ENCODE measurements around the gene PHF21B. TPM values are rescaled to one million over a fixed set of nuclear protein-coding genes. Genes with fewer than 3 reads are reported as not detected.

PHF21B gene
- total RNA-seq, 1 donor from 2014 or later = 4.6 TPM

DNA sequence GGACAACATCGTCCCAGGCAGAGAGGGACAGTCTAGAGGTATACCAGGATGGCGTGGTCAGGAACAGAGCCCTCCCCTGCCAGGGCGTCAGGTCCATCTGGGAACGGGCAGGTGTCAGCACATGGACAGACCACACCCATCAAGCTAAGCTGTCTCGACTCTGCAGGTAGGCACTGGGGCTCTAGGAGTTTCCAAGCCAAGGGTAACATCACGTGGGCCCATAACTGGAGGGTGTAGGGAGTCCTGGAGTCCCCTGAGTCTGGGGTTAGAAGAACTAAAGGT, 75.4 kb downstream of the PHF21B start:
- Mint-ChIP-seq H3K36me3 (ENCODE audit: low read depth, unreplicated experiment) (no peaks in the 10 kb centered on the region), H3K4me3 (ENCODE audit: unreplicated experiment) (no peak overlapping the region), H3K27me3 (ENCODE audit: unreplicated experiment) (peaks cover 1% of the 10 kb centered on the region), H3K9me3 (ENCODE audit: unreplicated experiment) (no peaks in the 10 kb centered on the region), H3K4me1 (ENCODE audit: unreplicated experiment) (peaks cover 4% of the 10 kb centered on the region), H3K27ac (ENCODE audit: unreplicated experiment) (no peak overlapping the region)
- DNase-seq (ENCODE audit: low spot score) = no peak
- TF ChIP-seq, protein P1, sequence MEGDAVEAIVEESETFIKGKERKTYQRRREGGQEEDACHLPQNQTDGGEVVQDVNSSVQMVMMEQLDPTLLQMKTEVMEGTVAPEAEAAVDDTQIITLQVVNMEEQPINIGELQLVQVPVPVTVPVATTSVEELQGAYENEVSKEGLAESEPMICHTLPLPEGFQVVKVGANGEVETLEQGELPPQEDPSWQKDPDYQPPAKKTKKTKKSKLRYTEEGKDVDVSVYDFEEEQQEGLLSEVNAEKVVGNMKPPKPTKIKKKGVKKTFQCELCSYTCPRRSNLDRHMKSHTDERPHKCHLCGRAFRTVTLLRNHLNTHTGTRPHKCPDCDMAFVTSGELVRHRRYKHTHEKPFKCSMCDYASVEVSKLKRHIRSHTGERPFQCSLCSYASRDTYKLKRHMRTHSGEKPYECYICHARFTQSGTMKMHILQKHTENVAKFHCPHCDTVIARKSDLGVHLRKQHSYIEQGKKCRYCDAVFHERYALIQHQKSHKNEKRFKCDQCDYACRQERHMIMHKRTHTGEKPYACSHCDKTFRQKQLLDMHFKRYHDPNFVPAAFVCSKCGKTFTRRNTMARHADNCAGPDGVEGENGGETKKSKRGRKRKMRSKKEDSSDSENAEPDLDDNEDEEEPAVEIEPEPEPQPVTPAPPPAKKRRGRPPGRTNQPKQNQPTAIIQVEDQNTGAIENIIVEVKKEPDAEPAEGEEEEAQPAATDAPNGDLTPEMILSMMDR (IDR thresholded peaks at IDR 0.05; ENCODE audit: unreplicated experiment) = no peak

DNA sequence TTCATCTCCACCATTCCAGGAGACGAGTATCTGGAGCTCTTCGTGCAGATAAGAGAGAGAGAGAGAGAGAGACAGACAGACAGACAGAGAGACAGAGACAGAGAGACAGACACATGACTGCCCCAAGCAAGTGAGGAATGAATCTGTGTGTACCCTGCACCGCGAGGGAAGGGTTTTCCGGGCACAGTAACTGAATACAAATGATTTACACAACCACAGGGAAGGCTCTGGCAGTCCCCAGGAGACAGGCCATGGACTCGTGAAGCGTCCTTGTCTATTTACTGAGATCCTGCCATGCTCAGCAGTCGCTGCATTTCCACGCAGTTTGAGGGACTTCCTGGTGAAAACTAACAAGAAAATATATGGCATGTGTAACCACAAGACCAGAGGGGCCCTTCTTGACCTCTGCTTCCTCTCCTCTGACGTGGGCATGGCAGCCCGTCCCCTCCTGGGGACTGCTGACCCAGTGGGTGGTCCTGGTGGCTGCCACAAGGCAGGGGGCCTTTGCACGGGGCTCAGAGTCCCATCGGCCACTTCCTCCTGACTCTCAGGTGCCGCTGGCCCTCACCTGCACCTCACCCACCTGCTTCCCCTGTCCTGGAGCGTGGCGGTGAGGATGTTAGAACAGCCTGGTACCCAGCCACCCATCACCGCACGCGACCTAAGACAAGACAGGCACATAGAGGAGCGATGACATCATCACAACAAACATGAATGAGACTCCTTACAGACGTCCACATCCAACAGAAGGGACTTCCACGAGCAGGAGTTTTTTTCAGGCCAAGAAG, 75.9 kb downstream of the PHF21B start:
- Mint-ChIP-seq H3K27me3 (ENCODE audit: unreplicated experiment) (peaks cover 1% of the 10 kb centered on the region), H3K4me1 (ENCODE audit: unreplicated experiment) (peaks cover 4% of the 10 kb centered on the region), H3K36me3 (ENCODE audit: low read depth, unreplicated experiment) (no peaks in the 10 kb centered on the region), H3K9me3 (ENCODE audit: unreplicated experiment) (no peaks in the 10 kb centered on the region), H3K4me3 (ENCODE audit: unreplicated experiment) (no peak overlapping the region), H3K27ac (ENCODE audit: unreplicated experiment) (no peak overlapping the region)
- TF ChIP-seq, protein P1 (IDR thresholded peaks at IDR 0.05; ENCODE audit: unreplicated experiment) = no peak
- no peak for DNase-seq (ENCODE audit: low spot score)

DNA sequence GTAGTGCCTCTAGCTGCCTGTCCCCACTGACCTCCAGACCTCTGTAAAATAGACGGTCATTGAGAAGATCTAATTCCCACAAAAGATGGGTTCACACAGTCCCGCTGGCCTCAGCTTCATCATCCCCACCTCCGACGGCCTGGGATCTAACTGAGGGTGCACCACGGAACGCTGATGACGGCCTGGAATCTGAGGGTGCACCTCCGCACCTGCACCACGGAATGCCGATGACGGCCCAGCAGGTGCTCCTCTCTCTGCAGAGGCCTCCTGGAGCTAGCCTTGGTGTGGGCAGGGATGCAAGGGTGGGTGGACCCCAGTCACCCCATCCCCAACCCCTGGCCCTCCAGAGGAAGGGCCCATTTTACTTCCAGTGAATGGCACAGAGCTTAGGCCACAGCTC, 77.3 kb downstream of the PHF21B start:
- H3K27me3 Mint-ChIP-seq (ENCODE audit: unreplicated experiment) = peaks cover 1% of the 10 kb centered on the region
- TF ChIP-seq, protein P1 (IDR thresholded peaks at IDR 0.05; ENCODE audit: unreplicated experiment) = no peak
- no peak overlapping the region for H3K27ac Mint-ChIP-seq (ENCODE audit: unreplicated experiment)
- no peaks in the 10 kb centered on the region for H3K9me3 Mint-ChIP-seq (ENCODE audit: unreplicated experiment)
- no peak overlapping the region for H3K4me3 Mint-ChIP-seq (ENCODE audit: unreplicated experiment)
- no peak for DNase-seq (ENCODE audit: low spot score)
- no peaks in the 10 kb centered on the region for H3K36me3 Mint-ChIP-seq (ENCODE audit: low read depth, unreplicated experiment)
- H3K4me1 Mint-ChIP-seq (ENCODE audit: unreplicated experiment) = peaks cover 4% of the 10 kb centered on the region

DNA sequence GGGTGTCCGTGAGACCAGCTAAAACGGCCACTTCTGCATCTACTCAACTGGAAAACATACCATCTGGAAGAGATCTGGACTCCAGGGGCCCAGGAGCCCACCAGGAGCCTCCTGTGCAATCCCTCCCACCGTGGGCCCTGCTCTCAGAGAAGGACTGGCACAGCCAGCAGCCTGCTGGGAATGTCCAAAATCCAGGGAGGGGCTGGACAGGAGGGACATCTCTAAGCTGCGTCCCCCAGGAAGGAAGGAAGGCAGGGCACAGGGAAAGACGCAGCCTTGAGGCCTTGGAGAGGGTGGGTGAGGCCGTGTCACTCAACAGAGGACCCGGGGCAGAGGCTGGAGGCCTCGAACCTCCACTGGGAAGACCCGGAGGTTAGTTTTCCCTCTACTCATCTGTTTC, 78.0 kb downstream of the PHF21B start:
- no peak overlapping the region for H3K27ac Mint-ChIP-seq (ENCODE audit: unreplicated experiment)
- H3K4me3 Mint-ChIP-seq (ENCODE audit: unreplicated experiment) = no peak overlapping the region
- H3K36me3 Mint-ChIP-seq (ENCODE audit: low read depth, unreplicated experiment) = no peaks in the 10 kb centered on the region
- DNase-seq (ENCODE audit: low spot score) = no peak
- peaks cover 4% of the 10 kb centered on the region for H3K4me1 Mint-ChIP-seq (ENCODE audit: unreplicated experiment)
- peaks cover 1% of the 10 kb centered on the region for H3K27me3 Mint-ChIP-seq (ENCODE audit: unreplicated experiment)
- H3K9me3 Mint-ChIP-seq (ENCODE audit: unreplicated experiment) = no peaks in the 10 kb centered on the region
- TF ChIP-seq, protein P1 (IDR thresholded peaks at IDR 0.05; ENCODE audit: unreplicated experiment) = no peak

DNA sequence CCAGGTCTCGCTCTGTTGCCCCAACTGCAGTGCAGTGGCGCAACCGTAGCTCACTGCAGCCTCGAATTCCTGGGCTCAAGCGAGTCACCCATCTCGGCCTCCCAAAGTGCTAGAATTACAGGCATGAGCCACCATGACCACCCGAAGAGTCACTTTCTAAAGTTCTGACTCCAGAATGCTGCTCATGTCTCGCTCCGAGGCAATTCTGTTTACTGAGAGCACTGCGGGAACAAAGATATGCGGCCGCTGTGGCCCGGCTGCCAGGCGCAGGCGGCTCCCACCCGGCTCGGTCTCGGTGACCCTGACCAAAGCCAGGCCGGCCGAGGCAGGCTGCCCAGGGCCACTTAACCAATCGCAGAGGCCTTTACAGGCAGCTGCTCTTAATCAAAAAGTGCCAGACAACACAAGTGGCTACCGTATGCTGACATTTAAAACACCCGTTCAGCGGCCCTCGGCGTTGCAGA, 78.7 kb downstream of the PHF21B start:
- Mint-ChIP-seq H3K9me3 (ENCODE audit: unreplicated experiment) (no peaks in the 10 kb centered on the region), H3K27ac (ENCODE audit: unreplicated experiment) (no peak overlapping the region), H3K36me3 (ENCODE audit: low read depth, unreplicated experiment) (no peaks in the 10 kb centered on the region), H3K4me1 (ENCODE audit: unreplicated experiment) (peaks cover 4% of the 10 kb centered on the region), H3K27me3 (ENCODE audit: unreplicated experiment) (peaks cover 5% of the 10 kb centered on the region), H3K4me3 (ENCODE audit: unreplicated experiment) (no peak overlapping the region)
- TF ChIP-seq, protein P1 (IDR thresholded peaks at IDR 0.05; ENCODE audit: unreplicated experiment) = no peak
- DNase-seq (ENCODE audit: low spot score) = no peak

Data from endothelial cell (in vitro differentiated cells).